Lung microvascular endothelial cell (primary cell): ENCODE data around the gene VPS13A. TPM values are rescaled to one million over a fixed set of nuclear protein-coding genes. Genes with fewer than 3 reads are reported as not detected.

Experiments used
- DNase-seq, 2 donors: peaks; one replicate each; pipeline versions ENCODE4 v3.0.0 to v3.0.0-alpha.2; 2010; ENCODE audit warnings: low read depth in 2 of 2
- total RNA-seq: library from RNA; depleted of rRNA; stranded (reverse); fragments of >200 nt; gene quantifications from 2 replicates; pipeline ENCODE4 v1.2.1, GENCODE V29; 2014

The VPS13A gene
- 15.9 and 23.0 TPM in 2 replicates for total RNA-seq

- peak; percentile 90 to 95 for DNase-seq
Measured at GRCh38 chr9:77177143-77177893, at the start of gene VPS13A. Gene VPS13A, plus strand, starts transcription at chr9:77177534. Its CDS starts 171 bp downstream, at chr9:77177705.

- no peak for DNase-seq
Measured at GRCh38 chr9:77128125-77128789, 49.1 kb upstream of the VPS13A start.

GRCh38 chr9:77131399-77131798, 45.9 kb upstream of the VPS13A start:
- DNase-seq, result no peak

GRCh38 chr9:77133011-77133410, 44.3 kb upstream of the VPS13A start:
- no peak for DNase-seq

- DNase-seq, result no peak
Measured at GRCh38 chr9:77142366-77142765, 35.0 kb upstream of the VPS13A start.

GRCh38 chr9:77149879-77150278, 27.5 kb upstream of the VPS13A start:
- DNase-seq, result no peak

GRCh38 chr9:77152289-77152688, 25.0 kb upstream of the VPS13A start:
- DNase-seq, result no peak

GRCh38 chr9:77156646-77157371, 20.5 kb upstream of the VPS13A start:
- DNase-seq, result no peak

GRCh38 chr9:77158772-77159513, 18.4 kb upstream of the VPS13A start:
- DNase-seq, result peak in 1 of 2 donors; percentile 83

- DNase-seq, result no peak
Measured at GRCh38 chr9:77161191-77161590, 16.1 kb upstream of the VPS13A start.

- DNase-seq, result no peak
Measured at GRCh38 chr9:77161966-77162365, 15.4 kb upstream of the VPS13A start.

GRCh38 chr9:77162366-77162765, 15.0 kb upstream of the VPS13A start:
- DNase-seq, result no peak

GRCh38 chr9:77163884-77164283, 13.4 kb upstream of the VPS13A start:
- DNase-seq, result peak in 1 of 2 donors; percentile 67

- DNase-seq, result peak in 1 of 2 donors; percentile 48
Measured at GRCh38 chr9:77166193-77166592, 11.1 kb upstream of the VPS13A start.

GRCh38 chr9:77170991-77171699, 6.2 kb upstream of the VPS13A start:
- no peak for DNase-seq

GRCh38 chr9:77175151-77175550, 2.2 kb upstream of the VPS13A start:
- no peak for DNase-seq

- no peak for DNase-seq
Measured at GRCh38 chr9:77176106-77176505, 1.2 kb upstream of the VPS13A start.

- no peak for DNase-seq
Measured at GRCh38 chr9:77176686-77177142, 620 bp upstream of the VPS13A start.

- DNase-seq, result peak; percentile 36 to 41
Measured at GRCh38 chr9:77177894-77178794, 810 bp downstream of the VPS13A start.

GRCh38 chr9:77180056-77180455, 2.7 kb downstream of the VPS13A start:
- DNase-seq, result no peak
